DOHH2 (cell line): ENCODE data around the gene EVA1C.
"Not testable (repeated sequence)": the region's sequence is repeated elsewhere in the genome, so short reads cannot be mapped to it uniquely, and the experiment has no call there.

Experiments
- H3F3A ChIP-seq: fragments of 200-600 bp; sonication (generic), shearing (Covaris generic); 2 replicates; pipeline ENCODE4 v1.6.0; 2016; ENCODE audit warnings: antibody characterized with exemption, mild to moderate bottlenecking; ENCODE audit not compliant: control insufficient read depth, insufficient read depth
- H3K27ac ChIP-seq: fragments of 200-600 bp; sonication (generic); 2 replicates; pipeline ENCODE4 v1.5.1; 2014; ENCODE audit warnings: low read depth, mild to moderate bottlenecking, low read length, moderate library complexity
- H3K27me3 ChIP-seq: fragments of 200-600 bp; sonication (generic); 2 replicates; pipeline ENCODE4 v1.6.1; 2014; ENCODE audit warnings: mild to moderate bottlenecking, low read length, mixed read lengths; ENCODE audit not compliant: control insufficient read depth
- H3K36me3 ChIP-seq: fragments of 200-600 bp; sonication (generic); 2 replicates; pipeline ENCODE4 v1.6.1; 2014; ENCODE audit warnings: mild to moderate bottlenecking, low read length, moderate library complexity, mixed read lengths; ENCODE audit not compliant: control insufficient read depth
- H3K4me1 ChIP-seq: fragments of 200-600 bp; sonication (generic); 2 replicates; pipeline ENCODE4 v1.6.1; 2014; ENCODE audit warnings: mild to moderate bottlenecking, low read length, mixed read lengths; ENCODE audit not compliant: control insufficient read depth
- H3K4me2 ChIP-seq: fragments of 200-600 bp; sonication (generic); 2 replicates; pipeline ENCODE4 v1.6.0; 2014; ENCODE audit warnings: mild to moderate bottlenecking, low read length, moderate library complexity
- H3K4me3 ChIP-seq: fragments of 200-600 bp; sonication (generic); 2 replicates; pipeline ENCODE4 v1.5.1; 2014; ENCODE audit warnings: mild to moderate bottlenecking, low read length, mixed read lengths
- H3K79me2 ChIP-seq: fragments of 200-600 bp; sonication (generic); 2 replicates; pipeline ENCODE4 v1.6.1; 2014; ENCODE audit warnings: mild to moderate bottlenecking, low read length, mixed read lengths; ENCODE audit not compliant: control insufficient read depth
- H3K9me2 ChIP-seq: fragments of 200-600 bp; sonication (generic); replicated peaks from 2 replicates; pipeline ENCODE4 v1.6.1; 2014; ENCODE audit warnings: mild to moderate bottlenecking, low read length, mixed read lengths; ENCODE audit not compliant: control insufficient read depth
- H3K9me3 ChIP-seq: fragments of 200-600 bp; sonication (generic); 2 replicates; pipeline ENCODE4 v1.6.1; 2014; ENCODE audit warnings: antibody characterized with exemption, low read length, mixed read lengths; ENCODE audit not compliant: control insufficient read depth, insufficient read depth
- H4K20me1 ChIP-seq: fragments of 200-600 bp; sonication (generic); 2 replicates; pipeline ENCODE4 v1.6.0; 2014; ENCODE audit warnings: low read depth, mild to moderate bottlenecking, antibody characterized with exemption, low read length, moderate library complexity; ENCODE audit not compliant: control insufficient read depth, insufficient read depth
- CTCF ChIP-seq: fragments of 200-600 bp; sonication (generic); IDR thresholded peaks from one replicate; pipeline ENCODE4 v1.5.1; 2014; ENCODE audit warnings: antibody characterized with exemption, mild to moderate bottlenecking, low read depth, low read length; ENCODE audit not compliant: poor library complexity, severe bottlenecking
- EZH2phosphoT487 ChIP-seq: fragments of 200-600 bp; sonication (generic); IDR thresholded peaks from 2 replicates; pipeline ENCODE4 v1.6.1; 2017; ENCODE audit warnings: borderline replicate concordance, mild to moderate bottlenecking, antibody characterized with exemption, low read length, moderate library complexity, mixed read lengths

The EVA1C gene

GRCh38 chr21:32459972-32460371, 47.5 kb downstream of the EVA1C start:
- Histone ChIP-seq H3K4me3 (no peak overlapping the region), H3K4me2 (no peak overlapping the region), H4K20me1 (no peaks in the 10 kb centered on the region), H3K9me2 (no peaks in the 10 kb centered on the region), H3K4me1 (no peaks in the 10 kb centered on the region), H3F3A (no peaks in the 10 kb centered on the region), H3K27ac (no peak overlapping the region), H3K79me2 (no peaks in the 10 kb centered on the region), H3K36me3 (no peaks in the 10 kb centered on the region), H3K27me3 (no peaks in the 10 kb centered on the region; the same call in 1 of the 2 replicates), H3K9me3 (no peaks in the 10 kb centered on the region)
- TF ChIP-seq EZH2phosphoT487 (no peak), CTCF (no peak)

- H3F3A ChIP-seq = no peaks in the 10 kb centered on the region
- H3K9me2 ChIP-seq = no peaks in the 10 kb centered on the region
- no peaks in the 10 kb centered on the region for H3K36me3 ChIP-seq
- no peaks in the 10 kb centered on the region; the same call in 1 of the 2 replicates for H3K27me3 ChIP-seq
- H3K9me3 ChIP-seq = no peaks in the 10 kb centered on the region
- no peak overlapping the region for H3K4me2 ChIP-seq
- no peak overlapping the region for H3K27ac ChIP-seq
- no peaks in the 10 kb centered on the region for H3K79me2 ChIP-seq
- no peak for TF ChIP-seq EZH2phosphoT487
- TF ChIP-seq CTCF = no peak
- no peaks in the 10 kb centered on the region for H3K4me1 ChIP-seq
- H3K4me3 ChIP-seq = no peak overlapping the region
- no peaks in the 10 kb centered on the region for H4K20me1 ChIP-seq
Observed at GRCh38 chr21:32461503-32461902, 49.0 kb downstream of the EVA1C start.

- H3K4me1 ChIP-seq, H3K4me3 ChIP-seq, H3K4me2 ChIP-seq, H3F3A ChIP-seq, H4K20me1 ChIP-seq, H3K9me2 ChIP-seq, H3K36me3 ChIP-seq, H3K79me2 ChIP-seq, H3K27ac ChIP-seq, H3K9me3 ChIP-seq, H3K27me3 ChIP-seq: not testable (repeated sequence)
Observed at GRCh38 chr21:32462564-32462963, 50.1 kb downstream of the EVA1C start.

- Histone ChIP-seq H3K27ac (no peak overlapping the region), H3F3A (no peaks in the 10 kb centered on the region), H3K9me3 (no peaks in the 10 kb centered on the region), H3K4me1 (no peaks in the 10 kb centered on the region), H3K36me3 (no peaks in the 10 kb centered on the region), H3K4me3 (no peak overlapping the region), H4K20me1 (no peaks in the 10 kb centered on the region), H3K9me2 (no peaks in the 10 kb centered on the region), H3K27me3 (no peaks in the 10 kb centered on the region), H3K79me2 (no peaks in the 10 kb centered on the region), H3K4me2 (no peak overlapping the region)
- TF ChIP-seq EZH2phosphoT487 = no peak
- TF ChIP-seq CTCF = no peak
Observed at GRCh38 chr21:32463367-32463766, 50.9 kb downstream of the EVA1C start.
